K562 (cell line): ENCODE results near the gene CNPPD1. TPM values are rescaled to one million over a fixed set of nuclear protein-coding genes. Genes with fewer than 3 reads are reported as not detected.

ENCODE experiments used
- ATAC-seq: fragments of 200-7000 bp; cut with Tn5 transposase; 3 replicates; pipeline ENCODE4 v1.9.1; 2020; ENCODE audit warnings: moderate library complexity
- BruUV-seq: library from RNA; stranded (reverse); fragments of 400-500 nt; replicated peaks from 2 replicates; lab custom pipeline; 2021; lab: Mats Ljungman, UMichigan
- CTCF ChIA-PET: fragments of 300-600 bp; formaldehyde crosslinking; extraction: SDS; loops from one replicate; lab custom pipeline; 2021; ENCODE audit warnings: low intra/inter-chr PET ratio; lab: Yijun Ruan, JAX
- POLR2A ChIA-PET: fragments of 300-600, 350-650 bp; sonication (Branson Sonifier 250); formaldehyde crosslinking; extraction: SDS; loops from one replicate; lab custom pipeline; 2021; ENCODE audit warnings: antibody characterized with exemption, inconsistent platforms; lab: Yijun Ruan, JAX
- DNase-seq, 4 experiments: peaks; one replicate each; pipeline versions ENCODE4 v3.0.0 to v3.0.0-alpha.2; 2011 to 2018; ENCODE audit warnings: low spot score in 3 of 4, mixed read lengths in 3 of 4; ENCODE audit errors: extremely low read depth in 1 of 4
- FAIRE-seq: peaks from 2 replicates; lab custom pipeline; 2011; peaks lifted over from hg19 to GRCh38; lab: Jason Lieb, UNC
- H2AFZ ChIP-seq: 2 replicates; pipeline ENCODE4 v1.6.0; 2011; ENCODE audit warnings: low read depth, low read length, control low read depth, inconsistent platforms
- H3K27ac ChIP-seq: fragments of 200-600 bp; 3 replicates; pipeline ENCODE4 v1.8.0; 2011; ENCODE audit warnings: low read depth, mild to moderate bottlenecking, control low read depth, inconsistent platforms, low read length, moderate library complexity, mixed read lengths; ENCODE audit errors: extremely low read depth
- H3K27me3 ChIP-seq, 2 experiments: fragments of 300-600 bp in 1 of 2; 2 replicates in 1 of 2; 3 replicates in 1 of 2; pipeline versions ENCODE4 v1.6.0 to v1.8.0; 2011; ENCODE audit warnings: inconsistent platforms in 2 of 2, low read length in 2 of 2, mild to moderate bottlenecking in 1 of 2, mixed read lengths in 1 of 2, moderate library complexity in 1 of 2; ENCODE audit not compliant: control insufficient read depth in 2 of 2, insufficient read depth in 2 of 2
- H3K36me3 ChIP-seq: fragments of 300-600 bp; 3 replicates; pipeline ENCODE4 v1.8.0; 2011; ENCODE audit warnings: mild to moderate bottlenecking, low read length, inconsistent platforms; ENCODE audit not compliant: control insufficient read depth, insufficient read depth
- H3K4me1 ChIP-seq, 2 experiments: fragments of 200-600 bp in 1 of 2; replicated peaks in 1 of 2; 2 replicates in 1 of 2; 3 replicates in 1 of 2; pipeline versions ENCODE4 v1.5.1 to v1.8.0; 2011; ENCODE audit warnings: inconsistent platforms in 2 of 2, low read length in 2 of 2, mild to moderate bottlenecking in 1 of 2, mixed read lengths in 1 of 2, moderate library complexity in 1 of 2; ENCODE audit not compliant: control insufficient read depth in 2 of 2, insufficient read depth in 2 of 2
- H3K4me2 ChIP-seq: 2 replicates; pipeline ENCODE4 v1.6.1; 2011; ENCODE audit warnings: low read length, control low read depth, inconsistent platforms, mixed read lengths; ENCODE audit not compliant: insufficient read depth
- H3K4me3 ChIP-seq: fragments of 200-600 bp; sonication (generic), shearing (Covaris generic); 2 replicates; pipeline ENCODE4 v1.5.1; 2016; ENCODE audit warnings: control low read depth, inconsistent platforms
- H3K79me2 ChIP-seq: fragments of 200-600 bp; 3 replicates; pipeline ENCODE4 v1.8.0; 2011; ENCODE audit warnings: low read length, inconsistent platforms; ENCODE audit not compliant: control insufficient read depth, insufficient read depth
- H3K9ac ChIP-seq, 2 experiments: 2 replicates each; pipeline versions ENCODE4 v1.6.0 to v1.6.1; 2011; ENCODE audit warnings: low read depth in 2 of 2, low read length in 2 of 2, control low read depth in 1 of 2, inconsistent platforms in 1 of 2, mild to moderate bottlenecking in 1 of 2, mixed read lengths in 1 of 2; ENCODE audit not compliant: insufficient read depth in 1 of 2
- H3K9me1 ChIP-seq: one replicate; pipeline ENCODE4 v1.6.0; 2011; ENCODE audit warnings: inconsistent platforms, mild to moderate bottlenecking, low read length, moderate library complexity; ENCODE audit not compliant: control insufficient read depth, insufficient read depth
- H3K9me3 ChIP-seq: replicated peaks from 2 replicates; pipeline ENCODE4 v1.5.1; 2011; ENCODE audit warnings: low read depth, low read length, inconsistent platforms; ENCODE audit not compliant: control insufficient read depth, insufficient read depth
- H4K20me1 ChIP-seq: replicated peaks from 2 replicates; pipeline ENCODE4 v1.6.1; 2011; ENCODE audit warnings: low read length, inconsistent platforms, mixed read lengths; ENCODE audit not compliant: control insufficient read depth, insufficient read depth
- BRCA1 ChIP-seq, 2 experiments: fragments of 450-650 bp in 1 of 2; sonication (generic) in 1 of 2; formaldehyde crosslinking in 1 of 2; IDR thresholded peaks; 2 replicates each; pipeline versions ENCODE4 v1.5.0 to v1.6.1; 2017 to 2020; ENCODE audit warnings: mild to moderate bottlenecking in 1 of 2, missing genetic modification reagents in 1 of 2
- CREBBP ChIP-seq: IDR thresholded peaks from one replicate; pipeline ENCODE4 v1.6.1; 2012; ENCODE audit warnings: low read depth, mild to moderate bottlenecking, control low read depth, inconsistent platforms, low read length
- ETV6 ChIP-seq, 3 experiments: fragments of 150-350 bp in 1 of 3; sonication (generic) in 1 of 3; formaldehyde crosslinking in 1 of 3; IDR thresholded peaks; 2 replicates each; pipeline versions ENCODE4 v1.6.1 to v1.8.0; 2014 to 2022; ENCODE audit warnings: borderline replicate concordance in 2 of 3, low read depth in 2 of 3, antibody characterized with exemption in 1 of 3, low read length in 1 of 3, mild to moderate bottlenecking in 1 of 3, missing genetic modification reagents in 1 of 3
- HOMEZ ChIP-seq: fragments of 250-450 bp; sonication (Bioruptor Pico); IDR thresholded peaks from 2 replicates; pipeline ENCODE4 v1.4.0; 2020; ENCODE audit warnings: mild to moderate bottlenecking, moderate library complexity
- IFI16 ChIP-seq: fragments of 250-450 bp; sonication (Bioruptor Pico); IDR thresholded peaks from 2 replicates; pipeline ENCODE4 v2.1.2; 2022; ENCODE audit warnings: mild to moderate bottlenecking, inconsistent platforms
- NCOA6 ChIP-seq: fragments of 450-650 bp; IDR thresholded peaks from 2 replicates; pipeline ENCODE4 v1.6.1; 2017; ENCODE audit warnings: mild to moderate bottlenecking
- NFE2 ChIP-seq: IDR thresholded peaks from 2 replicates; pipeline ENCODE4 v1.6.1; 2014; ENCODE audit warnings: antibody characterized with exemption, low read depth
- RUNX1 ChIP-seq: sonication (generic); IDR thresholded peaks from 2 replicates; pipeline ENCODE4 v1.6.1; 2016; ENCODE audit warnings: antibody characterized with exemption, low read depth
- SP2 ChIP-seq: IDR thresholded peaks from 2 replicates; pipeline ENCODE4 v1.6.1; 2011; ENCODE audit warnings: mild to moderate bottlenecking, low read depth, low read length, moderate library complexity; ENCODE audit not compliant: poor library complexity, severe bottlenecking; ENCODE audit errors: extremely low read depth
- XRCC5 ChIP-seq: fragments of 200-400 bp; formaldehyde crosslinking; IDR thresholded peaks from 2 replicates; pipeline ENCODE4 v1.6.1; 2017; ENCODE audit warnings: low read depth, mild to moderate bottlenecking, low read length
- ZBTB17 ChIP-seq: fragments of 450-650 bp; formaldehyde crosslinking; IDR thresholded peaks from 2 replicates; pipeline ENCODE4 v1.4.0; 2020; ENCODE audit warnings: mild to moderate bottlenecking
- ZBTB34 ChIP-seq: fragments of 250-450 bp; sonication (Bioruptor Pico); IDR thresholded peaks from 2 replicates; pipeline ENCODE4 v1.8.0; 2021; ENCODE audit warnings: mild to moderate bottlenecking, moderate library complexity
- ZNF324 ChIP-seq: fragments of 250-450 bp; sonication (Bioruptor Pico); IDR thresholded peaks from 2 replicates; pipeline ENCODE4 v1.4.0; 2020; ENCODE audit warnings: mild to moderate bottlenecking
- ZNF778 ChIP-seq: fragments of 450-650 bp; formaldehyde crosslinking; IDR thresholded peaks from 2 replicates; pipeline ENCODE4 v1.4.0; 2020; ENCODE audit warnings: mild to moderate bottlenecking, moderate library complexity
- WGBS: fragments of 100-300 bp; shearing (Covaris generic); methylation state at CpG from one replicate; pipeline ENCODE4 v1.1.6; 2016; ENCODE audit warnings: low coverage, mixed read lengths; ENCODE audit not compliant: insufficient coverage; ENCODE audit errors: missing lambda C conversion rate; 5-methylcytosine and 5-hydroxymethylcytosine counted together
- in situ Hi-C: fragments of 300-500 bp; cut with MboI; formaldehyde crosslinking; loops from 4 replicates; pipeline ENCODE4 v1.15.0; 2018; ENCODE audit warnings: inconsistent platforms, mixed read lengths
- intact Hi-C: fragments of 100-400 bp; cut with micrococcal nuclease; formaldehyde crosslinking; loops from 2 replicates; pipeline ENCODE4 v1.14.2; 2022
- polyA plus RNA-seq, 8 experiments: library from polyadenylated mRNA; depleted of rRNA in 4 of 8; stranded (reverse) in 5 of 8; unstranded in 3 of 8; fragments of >200 nt; fragmentation: Nextera tagmentation in 2 of 8; fragmentation: Illumina TruSeq in 1 of 8; extraction: Ambion mirVana in 2 of 8; extraction: Trizol in 1 of 8; gene quantifications; 2 replicates each; pipeline versions ENCODE4 v1.2.1 to v1.2.3, GENCODE V29; 2011 to 2014; ENCODE audit warnings: inconsistent platforms in 1 of 8, missing spikeins in 1 of 8
- total RNA-seq, 7 experiments: library from RNA; depleted of rRNA in 6 of 7; stranded (reverse); fragments of >200 nt in 6 of 7; fragmentation: Illumina TruSeq in 2 of 7; extraction: Trizol in 2 of 7; gene quantifications; 2 replicates each; pipeline versions ENCODE4 v1.2.1 to v1.2.3, GENCODE V29; 2011 to 2021; ENCODE audit warnings: low replicate concordance in 1 of 7

The CNPPD1 gene
- total and polyA plus RNA-seq, 9 of the 15 experiments (the other 6 are each of a cell fraction or from before 2014, with no cell fraction given): 9.9 to 53.5 (median 27.0) TPM

DNA sequence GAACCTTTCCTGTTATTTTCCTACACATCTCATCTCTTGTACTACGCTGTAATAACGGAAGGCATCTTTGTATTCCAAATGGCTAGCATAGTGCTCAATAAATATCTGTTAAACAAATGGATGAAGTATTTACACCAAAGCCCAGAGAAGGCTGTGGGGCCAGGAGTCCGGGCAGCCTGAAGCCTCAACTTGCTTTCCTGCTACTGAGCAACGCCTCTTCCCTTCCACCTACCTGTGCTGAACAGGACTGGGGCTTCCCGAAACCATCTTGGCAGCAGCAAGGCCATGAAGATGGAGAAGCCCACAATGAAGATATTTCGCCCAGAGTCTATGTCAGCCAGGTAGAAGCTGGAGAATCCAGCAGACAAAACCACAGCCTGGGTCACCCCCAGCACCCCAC, 13.6 kb downstream of the CNPPD1 start:
- H3K36me3 ChIP-seq: no peaks in the 10 kb centered on the region
- intact Hi-C loops: no loop called here
- no TSS peak for BruUV-seq
- TF ChIP-seq ZNF778 (CRISPR knock-in tag) (no peak), BRCA1 (IDR thresholded peaks at IDR 0.05) (no peak), BRCA1 (CRISPR knock-in tag; IDR thresholded peaks at IDR 0.05) (no peak), IFI16 (CRISPR knock-in tag) (no peak), NCOA6 (no peak), RUNX1 (no peak), ZNF324 (no peak), NFE2 (no peak), SP2 (no peak), CREBBP (no peak), ZBTB34 (CRISPR knock-in tag) (no peak), ZBTB17 (CRISPR knock-in tag) (no peak), ETV6 (IDR thresholded peaks at IDR 0.05; ENCODE audit: borderline replicate concordance in 1 of 2, low read depth in 2 of 2, low read length in 1 of 2) (no peak), ETV6 (CRISPR knock-in tag; IDR thresholded peaks at IDR 0.05; ENCODE audit: borderline replicate concordance) (no peak), HOMEZ (CRISPR knock-in tag) (no peak), XRCC5 (no peak)
- no peaks in the 10 kb centered on the region for H3K9me3 ChIP-seq
- H3K79me2 ChIP-seq: no peaks in the 10 kb centered on the region; the same call in 2 of the 3 replicates
- H3K9me1 ChIP-seq: no peaks in the 10 kb centered on the region
- H3K27ac ChIP-seq: no peak overlapping the region
- ATAC-seq (no peak), FAIRE-seq (no peak), DNase-seq (no peak)
- in situ Hi-C loops: no loop called here
- CTCF ChIA-PET: no interaction called here
- no peak overlapping the region for H3K9ac ChIP-seq
- H3K27me3 ChIP-seq: no peaks in the 10 kb centered on the region
- H3K4me3 ChIP-seq: no peak overlapping the region
- 24% methylated on average over 6 of the region's 6 CpGs for WGBS
- H2AFZ ChIP-seq: no peak overlapping the region
- peaks cover 8 to 16% of the 10 kb centered on the region in 2 experiments; a peak in 4 of 5 replicates for H3K4me1 ChIP-seq
- H3K4me2 ChIP-seq: no peak overlapping the region
- POLR2A ChIA-PET: no interaction called here
- H4K20me1 ChIP-seq: no peaks in the 10 kb centered on the region; the same call in 1 of the 2 replicates
